Uterus (tissue), 2 donors: ENCODE results near the gene ARSG.
"Not testable (repeated sequence)": the region's sequence is repeated elsewhere in the genome, so short reads cannot be mapped to it uniquely, and the experiment has no call there.

Experiments used
- CTCF ChIP-seq, 4 experiments: fragments of 200-600 bp in 2 of 4; fragments of 450-650 bp in 2 of 4; sonication (generic) in 2 of 4; IDR thresholded peaks; one replicate each; pipeline ENCODE4 v1.5.1; 2016 to 2019; ENCODE audit warnings: antibody characterized with exemption in 4 of 4, mild to moderate bottlenecking in 2 of 4, moderate library complexity in 1 of 4
- POLR2A ChIP-seq, 2 donors: fragments of 450-650 bp; IDR thresholded peaks; one replicate each; pipeline ENCODE4 v1.6.1; 2016; ENCODE audit warnings: antibody characterized with exemption in 2 of 2, mild to moderate bottlenecking in 1 of 2, moderate library complexity in 1 of 2

DNA sequence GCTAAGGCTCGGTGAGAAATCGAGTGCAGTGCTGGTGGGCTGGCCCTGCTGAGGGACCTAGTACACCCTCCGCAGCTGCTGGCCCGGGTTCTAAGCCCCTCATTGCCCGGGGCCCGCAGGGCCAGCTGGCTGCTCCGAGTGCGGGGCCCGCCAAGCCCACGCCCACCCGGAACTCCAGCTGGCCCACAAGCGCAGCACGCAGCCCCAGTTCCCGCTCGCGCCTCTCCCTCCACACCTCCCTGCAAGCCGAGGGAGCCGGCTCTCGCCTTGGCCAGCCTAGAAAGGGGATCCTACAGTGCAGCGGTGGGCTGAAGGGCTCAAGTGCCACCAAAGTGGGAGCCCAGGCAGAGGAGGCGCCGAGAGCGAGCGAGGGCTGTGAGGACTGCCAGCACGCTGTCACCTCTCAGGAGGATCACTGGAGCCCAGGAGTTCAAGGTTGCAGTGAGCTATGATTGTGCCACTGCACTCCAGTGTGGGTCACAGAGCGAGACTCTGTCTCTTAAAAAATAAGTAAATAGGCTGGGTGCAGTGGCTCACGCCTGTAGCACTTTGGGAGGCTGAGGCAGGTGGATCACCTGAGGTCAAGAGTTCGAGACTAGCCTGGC lies 17.9 kb downstream of the ARSG start:
- not testable (repeated sequence) for TF ChIP-seq CTCF, POLR2A (IDR thresholded peaks at IDR 0.05)
